A549 (cell line): Measurements from ENCODE around the gene NCAPD2. TPM values are rescaled to one million over a fixed set of nuclear protein-coding genes. Genes with fewer than 3 reads are reported as not detected.
"Not testable (repeated sequence)": the region's sequence is repeated elsewhere in the genome, so short reads cannot be mapped to it uniquely, and the experiment has no call there.

Experiments
- ATAC-seq, 2 experiments: fragments of 200-7000 bp in 1 of 2; fragments of >200 bp in 1 of 2; cut with Nextera tagmentation in 1 of 2; cut with Tn5 transposase in 1 of 2; 3 replicates each; pipeline versions ENCODE4 v1.8.0 to v1.9.1; 2018 to 2020; ENCODE audit warnings: mild to moderate bottlenecking in 1 of 2, moderate library complexity in 1 of 2
- CTCF ChIA-PET: fragments of 300-600 bp; sonication (Branson Sonifier 250); formaldehyde crosslinking; extraction: SDS; loops from one replicate; lab custom pipeline; 2021; ENCODE audit warnings: antibody characterized with exemption, inconsistent platforms; lab: Yijun Ruan, JAX
- POLR2A ChIA-PET: fragments of 350-600 bp; formaldehyde crosslinking; extraction: SDS; loops from one replicate; lab custom pipeline; 2021; ENCODE audit warnings: antibody characterized with exemption, inconsistent platforms; lab: Yijun Ruan, JAX
- DNase-seq, 2 experiments: peaks; one replicate each; pipeline versions ENCODE4 v3.0.0 to v3.0.0-alpha.2; 2011 to 2016; ENCODE audit warnings: low read depth in 1 of 2, low spot score in 1 of 2
- FAIRE-seq: peaks from 2 replicates; lab custom pipeline; 2011; peaks lifted over from hg19 to GRCh38; lab: Jason Lieb, UNC
- H3K27ac ChIP-seq, 2 experiments: fragments of >200 bp; sonication (Bioruptor Twin); formaldehyde crosslinking; 3 replicates each; pipeline ENCODE4 v1.5.1; 2016 to 2017
- H3K4me1 ChIP-seq: fragments of >200 bp; sonication (Bioruptor Twin); formaldehyde crosslinking; 3 replicates; pipeline ENCODE4 v1.6.1; 2016
- H3K4me2 ChIP-seq: fragments of >200 bp; sonication (Bioruptor Twin); formaldehyde crosslinking; 3 replicates; pipeline ENCODE4 v1.6.1; 2016
- H3K4me3 ChIP-seq: fragments of >200 bp; sonication (Bioruptor Twin); formaldehyde crosslinking; 3 replicates; pipeline ENCODE4 v1.5.1; 2016
- H3K9me3 ChIP-seq: fragments of >200 bp; sonication (Bioruptor Twin); formaldehyde crosslinking; 3 replicates; pipeline ENCODE4 v1.6.1; 2016
- ATOH8 ChIP-seq: fragments of 250-450 bp; sonication (Bioruptor Pico); IDR thresholded peaks from 2 replicates; pipeline ENCODE4 v1.5.0; 2020; ENCODE audit warnings: low read depth, mild to moderate bottlenecking, moderate library complexity
- CHD2 ChIP-seq: fragments of 150-350 bp; IDR thresholded peaks from 2 replicates; pipeline ENCODE4 v1.6.1; 2014; ENCODE audit warnings: low read length; ENCODE audit not compliant: partially characterized antibody
- FOSB ChIP-seq: fragments of 250-450 bp; sonication (Bioruptor Pico); IDR thresholded peaks from 2 replicates; pipeline ENCODE4 v1.5.0; 2020; ENCODE audit warnings: mild to moderate bottlenecking, moderate library complexity
- FOXS1 ChIP-seq: fragments of 250-450 bp; sonication (Bioruptor Pico); IDR thresholded peaks from 2 replicates; pipeline ENCODE4 v1.5.0; 2020; ENCODE audit warnings: mild to moderate bottlenecking, moderate library complexity
- HOXB5 ChIP-seq: fragments of 250-450 bp; sonication (Bioruptor Pico); IDR thresholded peaks from 2 replicates; pipeline ENCODE4 v1.5.0; 2020; ENCODE audit warnings: mild to moderate bottlenecking, moderate library complexity
- JUN ChIP-seq, 2 experiments: fragments of >200 bp; sonication (Bioruptor Twin); formaldehyde crosslinking; IDR thresholded peaks; 2 replicates in 1 of 2; 3 replicates in 1 of 2; pipeline ENCODE4 v1.6.1; 2016 to 2017
- MAX ChIP-seq: IDR thresholded peaks from 2 replicates; pipeline ENCODE4 v1.6.1; 2012
- MAZ ChIP-seq: fragments of 150-350 bp; IDR thresholded peaks from 2 replicates; pipeline ENCODE4 v1.6.1; 2014; ENCODE audit warnings: antibody characterized with exemption, low read depth, low read length, borderline replicate concordance
- PHF8 ChIP-seq: fragments of 200-600 bp; sonication (generic); IDR thresholded peaks from 2 replicates; pipeline ENCODE4 v1.6.1; 2016; ENCODE audit warnings: low read depth, mild to moderate bottlenecking, antibody characterized with exemption, moderate library complexity, borderline replicate concordance
- POLR2AphosphoS2 ChIP-seq: conservative IDR thresholded peaks from 2 replicates; pipeline ENCODE4 v1.6.1; 2012; ENCODE audit warnings: low read length, improper control_type of control experiment, inconsistent platforms
- RARB ChIP-seq: fragments of 250-450 bp; sonication (Bioruptor Pico); IDR thresholded peaks from 2 replicates; pipeline ENCODE4 v1.8.0; 2021; ENCODE audit warnings: mild to moderate bottlenecking, moderate library complexity
- RCOR1 ChIP-seq: fragments of 150-350 bp; IDR thresholded peaks from 2 replicates; pipeline ENCODE4 v1.6.1; 2014; ENCODE audit warnings: antibody characterized with exemption, low read length, low read depth
- RFX5 ChIP-seq: fragments of 450-650 bp; IDR thresholded peaks from 2 replicates; pipeline ENCODE4 v1.7.1; 2014; ENCODE audit warnings: antibody characterized with exemption, mild to moderate bottlenecking, moderate library complexity
- SMC3 ChIP-seq: fragments of >200 bp; sonication (Bioruptor Twin); formaldehyde crosslinking; IDR thresholded peaks from 3 replicates; pipeline ENCODE4 v1.6.1; 2018; ENCODE audit warnings: inconsistent platforms
- TFCP2L1 ChIP-seq: fragments of 250-450 bp; sonication (Bioruptor Pico); IDR thresholded peaks from 2 replicates; pipeline ENCODE4 v1.5.0; 2021; ENCODE audit warnings: mild to moderate bottlenecking
- TP53 ChIP-seq: fragments of 250-450 bp; sonication (Bioruptor Pico); IDR thresholded peaks from 2 replicates; pipeline ENCODE4 v1.5.0; 2021; ENCODE audit warnings: mild to moderate bottlenecking, moderate library complexity
- ZC3H11A ChIP-seq: fragments of 450-650 bp; IDR thresholded peaks from 2 replicates; pipeline ENCODE4 v1.6.1; 2014; ENCODE audit warnings: antibody characterized with exemption, mild to moderate bottlenecking
- ZSCAN20 ChIP-seq: fragments of 250-450 bp; sonication (Bioruptor Pico); IDR thresholded peaks from 2 replicates; pipeline ENCODE4 v1.8.0; 2022; ENCODE audit warnings: mild to moderate bottlenecking, moderate library complexity
- WGBS: methylation state at CpG from one replicate; pipeline ENCODE4 v1.1.6; 2017; ENCODE audit errors: missing lambda C conversion rate; 5-methylcytosine and 5-hydroxymethylcytosine counted together
- polyA plus RNA-seq, 4 experiments: library from polyadenylated mRNA; depleted of rRNA in 3 of 4; stranded (reverse); fragments of >200 nt; fragmentation: RNase III in 1 of 4; extraction: RNeasy Plus Mini Kit Qiagen cat#74134 plus additional on column Dnase treatment in 1 of 4; gene quantifications; 2 replicates in 3 of 4; 3 replicates in 1 of 4; pipeline ENCODE4 v1.2.3, GENCODE V29; 2011 to 2017

Gene NCAPD2
- polyA plus RNA-seq, 2 of the 4 experiments (the other 2 are of a cell fraction): 82.0 to 130 TPM

- TF ChIP-seq MAX: no peak
- no peak for TF ChIP-seq ATOH8 (CRISPR knock-in tag)
- no peak for TF ChIP-seq TFCP2L1
- TF ChIP-seq ZSCAN20: no peak
- no peak for TF ChIP-seq TP53 (CRISPR knock-in tag)
- TF ChIP-seq FOSB (CRISPR knock-in tag): no peak
- TF ChIP-seq MAZ: no peak
- TF ChIP-seq FOXS1 (CRISPR knock-in tag): no peak
- no peak for TF ChIP-seq CHD2
- TF ChIP-seq JUN (IDR thresholded peaks at IDR 0.05): no peak
- TF ChIP-seq HOXB5 (CRISPR knock-in tag): no peak
- TF ChIP-seq PHF8: no peak
- no peak for TF ChIP-seq SMC3
- TF ChIP-seq POLR2AphosphoS2: no peak
- TF ChIP-seq RCOR1: no peak
- Histone ChIP-seq H3K27ac (peak overlapping the region in 1 of 2 experiments; percentile 9; a peak in 1 of 6 replicates), H3K4me1 (peaks cover 31% of the 10 kb centered on the region), H3K4me3 (no peak overlapping the region), H3K9me3 (no peaks in the 10 kb centered on the region), H3K4me2 (no peak overlapping the region)
- WGBS: 89% methylated on average over 5 of the region's 5 CpGs
- ATAC-seq (no peak), FAIRE-seq (no peak), DNase-seq (no peak)
- ChIA-PET POLR2A (interaction anchor here (0.6 to 1.4 kb wide), 6 partner anchors 14 to 140 kb away, joined by 3 to 10 read pairs (median 4); partner anchors contain the start of genes GAPDH, MRPL51 and TAPBPL), CTCF (interaction anchor here (0.6 to 3.8 kb wide), 67 partner anchors 10 to 400 kb away, joined by 3 to 121 read pairs (median 7); partner anchors contain the start of genes CD27, GAPDH, LTBR and MRPL51)
Measured at GRCh38 chr12:6466184-6466573, 27.7 kb upstream of the NCAPD2 start.

- DNase-seq, ATAC-seq, H3K27ac ChIP-seq, FAIRE-seq, H3K9me3 ChIP-seq, H3K4me3 ChIP-seq, H3K4me2 ChIP-seq: not testable (repeated sequence)
- ChIA-PET POLR2A (interaction anchor here (1.4 kb wide), 1 partner anchor 131 kb away, joined by 3 read pairs; no protein-coding TSS in a partner anchor), CTCF (interaction anchor here (1.1 to 4.6 kb wide), 15 partner anchors 12 to 145 kb away, joined by 3 to 121 read pairs (median 29); partner anchors contain the start of genes CD27 and TAPBPL)
- peaks cover 36% of the 10 kb centered on the region for H3K4me1 ChIP-seq
- 95% methylated on average over 4 of the region's 4 CpGs for WGBS
Measured at GRCh38 chr12:6466751-6467150, 27.2 kb upstream of the NCAPD2 start.

- Histone ChIP-seq H3K4me1 (peaks cover 42% of the 10 kb centered on the region), H3K27ac (0 out of 6 replicates have a peak overlapping the region, but pooled peaks of 1 of the 2 experiments have one; percentile 7), H3K4me2 (peak overlapping the region; percentile 100)
- 96% methylated on average over 9 of the region's 9 CpGs for WGBS
- FAIRE-seq, DNase-seq, H3K4me3 ChIP-seq, ATAC-seq, POLR2A ChIA-PET, H3K9me3 ChIP-seq: not testable (repeated sequence)
- CTCF ChIA-PET: interaction anchor here (1.0 to 4.6 kb wide), 8 partner anchors 11 to 183 kb away, joined by 3 to 33 read pairs (median 6); no protein-coding TSS in a partner anchor
Measured at GRCh38 chr12:6467571-6468282, 26.2 kb upstream of the NCAPD2 start.

- DNase-seq: no peak
- peak overlapping the region; percentile 100 for H3K4me2 ChIP-seq
- H3K4me1 ChIP-seq: peaks cover 42% of the 10 kb centered on the region
- FAIRE-seq: no peak
- POLR2A ChIA-PET: no interaction called here
- no peak overlapping the region for H3K4me3 ChIP-seq
- no peak for ATAC-seq
- TF ChIP-seq RARB (CRISPR knock-in tag): no peak
- no peak for TF ChIP-seq ZC3H11A
- TF ChIP-seq RFX5: no peak
- TF ChIP-seq, all 56 proteins: peak for 0
- CTCF ChIA-PET: interaction anchor here (1.0 to 4.6 kb wide), 8 partner anchors 11 to 184 kb away, joined by 3 to 33 read pairs (median 6); no protein-coding TSS in a partner anchor
- Histone ChIP-seq H3K9me3 (no peaks in the 10 kb centered on the region), H3K27ac (no peak overlapping the region)
Measured at GRCh38 chr12:6468283-6468575, 25.7 kb upstream of the NCAPD2 start.
